Right lobe of liver (tissue), 6 donors: ENCODE data around the gene THY1. TPM values are rescaled to one million over a fixed set of nuclear protein-coding genes. Genes with fewer than 3 reads are reported as not detected.

Source experiments
- ATAC-seq, 4 donors: fragments of 200-7000 bp; cut with Tn5 transposase; one replicate each; pipeline ENCODE4 v1.9.1; 2020; ENCODE audit warnings: mild to moderate bottlenecking in 4 of 4, moderate library complexity in 4 of 4
- DNase-seq, 3 donors: peaks; one replicate each; pipeline ENCODE4 v3.0.0-alpha.2; 2020
- H3K27ac ChIP-seq, 3 donors: fragments of 200-600 bp; one replicate each; pipeline ENCODE4 v1.8.0; 2022
- H3K27me3 ChIP-seq, 2 donors: fragments of 200-600 bp; one replicate each; pipeline ENCODE4 v1.8.0; 2022
- H3K36me3 ChIP-seq, 4 donors: fragments of 200-600 bp; sonication (generic) in 1 of 4; one replicate each; pipeline versions ENCODE4 v1.5.1 to v1.8.0; 2017 to 2022; ENCODE audit warnings: control low read depth in 1 of 4
- H3K4me1 ChIP-seq, 4 donors: fragments of 200-600 bp; sonication (generic) in 1 of 4; one replicate each; pipeline versions ENCODE4 v1.5.1 to v1.8.0; 2017 to 2022; ENCODE audit warnings: control low read depth in 1 of 4
- H3K4me3 ChIP-seq, 3 donors: fragments of 200-600 bp; one replicate each; pipeline ENCODE4 v1.8.0; 2022
- H3K9me3 ChIP-seq, 4 donors: fragments of 200-600 bp; sonication (generic) in 1 of 4; one replicate each; pipeline versions ENCODE4 v1.5.1 to v1.8.0; 2017 to 2022; ENCODE audit warnings: control low read depth in 1 of 4
- POLR2A ChIP-seq: fragments of 450-650 bp; IDR thresholded peaks from one replicate; pipeline ENCODE4 v1.6.1; 2017; ENCODE audit warnings: antibody characterized with exemption, mild to moderate bottlenecking
- WGBS: methylation state at CpG from one replicate; pipeline ENCODE4 v1.1.6; 2018; ENCODE audit warnings: low coverage, low lambda C conversion rate; ENCODE audit not compliant: insufficient coverage; ENCODE audit errors: missing lambda C conversion rate; 5-methylcytosine and 5-hydroxymethylcytosine counted together
- intact Hi-C, 2 donors: fragments of 100-400 bp; cut with DNase I; formaldehyde crosslinking; loops; one replicate each; pipeline versions ENCODE4 v1.11.2 to v1.14.1; 2022
- total RNA-seq, 6 experiments: library from RNA; depleted of rRNA in 2 of 6; stranded (reverse); fragments of >200 nt in 2 of 6; fragmentation: NEBNext Ultra II Directional in 3 of 6; extraction: Animal tissue kit (Norgen Biotek cat#: 25700) in 3 of 6; gene quantifications; one replicate each; pipeline versions ENCODE4 v1.1.0 to v1.2.4, GENCODE V29; 2016 to 2023
- TF ChIP-seq, protein P1 (sequence below), 4 donors: fragments of 200-600 bp in 3 of 4; fragments of 450-650 bp in 1 of 4; IDR thresholded peaks; one replicate each; pipeline versions ENCODE4 v1.5.1 to v1.8.0; 2016 to 2022; ENCODE audit warnings: antibody characterized with exemption in 4 of 4, mild to moderate bottlenecking in 2 of 4
- donor health status: DM: no; HTN: yes; CAD: no.
- donor health status: DM: no; HTN: no; CAD: no.
- donor health status: DM: no; HTN: no; CAD: no.
- donor health status: DM: no; HTN: yes; CAD: no.
- donor health status: DM: no; HTN: yes; CAD: no.

THY1 gene
- total RNA-seq, 6 experiments from 2014 or later: 0.13 to 5.3 (median 2.1) TPM

DNA sequence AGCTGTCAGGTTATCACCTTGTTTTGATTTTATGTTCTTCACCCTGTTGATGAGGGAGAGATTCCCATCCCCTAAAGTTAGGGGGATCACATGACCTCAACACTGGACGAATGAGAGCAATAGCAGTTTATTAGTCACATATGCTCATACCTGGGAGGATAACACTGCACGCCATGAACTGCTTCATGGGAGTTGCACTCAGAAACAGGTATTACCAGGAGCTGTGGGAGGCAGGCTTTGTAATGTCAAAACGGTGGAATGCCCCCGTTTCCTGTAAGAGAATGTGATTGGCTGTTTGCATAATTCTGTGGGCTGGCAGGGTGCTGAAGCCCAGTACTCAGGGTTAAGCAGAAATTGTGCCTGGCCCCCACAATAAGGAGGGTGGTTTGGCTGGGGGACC is 3.2 kb upstream of the THY1 start:
- intact Hi-C loops: no loop called here
- no peak for TF ChIP-seq POLR2A
- TF ChIP-seq, protein P1, sequence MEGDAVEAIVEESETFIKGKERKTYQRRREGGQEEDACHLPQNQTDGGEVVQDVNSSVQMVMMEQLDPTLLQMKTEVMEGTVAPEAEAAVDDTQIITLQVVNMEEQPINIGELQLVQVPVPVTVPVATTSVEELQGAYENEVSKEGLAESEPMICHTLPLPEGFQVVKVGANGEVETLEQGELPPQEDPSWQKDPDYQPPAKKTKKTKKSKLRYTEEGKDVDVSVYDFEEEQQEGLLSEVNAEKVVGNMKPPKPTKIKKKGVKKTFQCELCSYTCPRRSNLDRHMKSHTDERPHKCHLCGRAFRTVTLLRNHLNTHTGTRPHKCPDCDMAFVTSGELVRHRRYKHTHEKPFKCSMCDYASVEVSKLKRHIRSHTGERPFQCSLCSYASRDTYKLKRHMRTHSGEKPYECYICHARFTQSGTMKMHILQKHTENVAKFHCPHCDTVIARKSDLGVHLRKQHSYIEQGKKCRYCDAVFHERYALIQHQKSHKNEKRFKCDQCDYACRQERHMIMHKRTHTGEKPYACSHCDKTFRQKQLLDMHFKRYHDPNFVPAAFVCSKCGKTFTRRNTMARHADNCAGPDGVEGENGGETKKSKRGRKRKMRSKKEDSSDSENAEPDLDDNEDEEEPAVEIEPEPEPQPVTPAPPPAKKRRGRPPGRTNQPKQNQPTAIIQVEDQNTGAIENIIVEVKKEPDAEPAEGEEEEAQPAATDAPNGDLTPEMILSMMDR (IDR thresholded peaks at IDR 0.05): no peak
- 40% methylated on average over 1 of the region's 4 CpGs for WGBS
- no peak for DNase-seq
- Histone ChIP-seq H3K27ac (no peak overlapping the region), H3K36me3 (no peaks in the 10 kb centered on the region), H3K4me3 (no peak overlapping the region), H3K4me1 (no peaks in the 10 kb centered on the region), H3K27me3 (no peaks in the 10 kb centered on the region), H3K9me3 (no peaks in the 10 kb centered on the region)
- ATAC-seq: no peak

DNA sequence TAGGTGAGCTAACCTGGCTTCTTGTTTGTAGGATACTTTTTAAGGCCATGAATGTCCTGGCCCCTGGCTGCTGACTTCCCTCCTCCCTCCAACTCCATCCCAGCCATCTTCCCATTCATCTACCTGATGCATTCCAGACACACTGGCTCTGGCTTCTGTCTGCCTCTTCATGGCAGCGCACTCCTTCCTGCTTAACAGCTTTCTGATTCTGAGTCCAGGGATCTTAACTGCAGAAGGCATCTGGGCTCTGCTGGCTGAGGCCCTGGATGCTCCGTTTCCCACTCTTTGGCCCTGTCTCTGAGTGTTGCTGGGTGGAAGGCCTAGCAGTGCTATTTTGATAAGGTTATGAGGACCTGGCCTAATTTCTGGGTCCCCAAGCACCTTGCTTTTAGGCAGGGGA is 1.8 kb upstream of the THY1 start:
- Histone ChIP-seq H3K4me3 (no peak overlapping the region), H3K36me3 (no peaks in the 10 kb centered on the region), H3K27ac (no peak overlapping the region), H3K27me3 (no peaks in the 10 kb centered on the region), H3K4me1 (no peaks in the 10 kb centered on the region), H3K9me3 (no peaks in the 10 kb centered on the region)
- intact Hi-C loops: no loop called here
- 93% methylated on average over 2 of the region's 2 CpGs for WGBS
- DNase-seq (no peak), ATAC-seq (no peak)
- TF ChIP-seq, protein P1 (IDR thresholded peaks at IDR 0.05): no peak
- no peak for TF ChIP-seq POLR2A

DNA sequence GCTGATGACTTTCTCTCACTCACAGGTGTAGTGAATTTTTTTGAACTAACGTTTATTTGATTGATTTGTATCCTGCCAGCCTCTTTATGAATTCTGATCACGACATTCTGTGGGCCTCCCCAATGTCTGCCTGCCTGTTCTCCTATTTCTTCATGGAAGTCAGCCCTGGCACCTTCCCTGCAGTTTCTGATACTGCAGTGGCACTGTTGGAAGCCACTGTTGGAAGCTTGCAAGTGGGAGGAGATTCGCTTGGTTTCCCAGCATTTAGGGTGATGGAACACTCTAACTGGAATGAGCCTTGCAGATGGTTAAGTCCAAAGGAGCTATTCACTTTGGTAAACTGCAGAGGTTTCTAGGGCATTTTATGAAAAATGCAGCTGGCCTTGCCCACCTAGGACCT is 1.3 kb upstream of the THY1 start:
- H3K4me3 ChIP-seq: no peak overlapping the region
- H3K27ac ChIP-seq: no peak overlapping the region
- H3K9me3 ChIP-seq: no peaks in the 10 kb centered on the region
- H3K27me3 ChIP-seq: no peaks in the 10 kb centered on the region
- H3K4me1 ChIP-seq: no peaks in the 10 kb centered on the region
- DNase-seq (no peak), ATAC-seq (no peak)
- intact Hi-C loops: no loop called here
- no peaks in the 10 kb centered on the region for H3K36me3 ChIP-seq
- WGBS: 75% methylated on average over 2 of the region's 3 CpGs
- TF ChIP-seq, protein P1 (IDR thresholded peaks at IDR 0.05): no peak
- TF ChIP-seq POLR2A: no peak

DNA sequence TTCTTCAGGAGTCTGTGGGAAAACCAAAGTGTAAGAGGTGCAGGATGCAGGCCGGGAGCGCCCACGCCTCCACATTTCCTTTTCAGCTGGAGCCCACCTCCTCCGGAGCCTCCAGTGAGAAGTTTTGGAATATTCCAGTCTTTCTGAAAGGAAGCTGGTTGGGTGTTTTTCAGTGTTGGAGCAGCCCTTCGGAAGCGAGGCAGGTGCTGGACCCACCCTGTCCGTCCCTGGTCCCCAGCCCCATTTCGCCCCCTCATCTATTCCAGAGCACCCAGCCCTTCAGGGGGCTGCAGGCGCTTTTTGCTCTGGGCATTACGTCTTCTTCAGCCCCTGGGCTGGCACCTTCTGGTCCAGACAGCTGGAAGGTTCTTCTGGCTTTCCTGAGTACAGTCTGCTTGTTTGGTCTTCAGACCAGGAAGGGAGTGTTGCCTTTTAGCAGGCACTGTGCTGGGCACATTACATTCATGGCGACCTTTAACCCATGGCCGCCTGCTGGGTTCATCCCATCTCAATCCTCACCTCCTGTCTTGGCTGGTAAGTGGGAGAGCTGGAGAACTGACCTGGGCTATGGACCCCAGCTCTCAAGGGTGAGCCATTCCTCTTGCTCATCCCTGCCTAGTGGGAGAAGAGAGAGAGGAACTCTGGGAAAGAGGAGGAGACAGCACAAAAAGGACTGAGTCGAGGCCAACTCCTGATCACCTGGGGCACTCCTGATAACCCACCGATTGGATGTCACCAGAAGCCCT is 710 bp upstream of the THY1 start:
- no peak for TF ChIP-seq POLR2A
- TF ChIP-seq, protein P1 (IDR thresholded peaks at IDR 0.05): no peak
- no peaks in the 10 kb centered on the region for H3K27me3 ChIP-seq

More for the DNA sequence above, 710 bp upstream of the THY1 start:
- Histone ChIP-seq H3K9me3 (no peaks in the 10 kb centered on the region), H3K36me3 (no peaks in the 10 kb centered on the region), H3K4me3 (no peak overlapping the region), H3K27ac (no peak overlapping the region), H3K4me1 (no peaks in the 10 kb centered on the region)
- intact Hi-C loops: no loop called here
- 21% methylated on average over 5 of the region's 14 CpGs for WGBS
- DNase-seq (no peak), ATAC-seq (no peak)
